DND-41 (cell line): ENCODE measurements around the gene PPOX.

Experiments used
- ATAC-seq: fragments of 200-7000 bp; cut with Tn5 transposase; 3 replicates; pipeline ENCODE4 v1.9.1; 2021; ENCODE audit warnings: low read depth; ENCODE audit not compliant: insufficient read depth
- DNase-seq: peaks from one replicate; pipeline ENCODE4 v3.0.0-alpha.2; 2020
- H2AFZ ChIP-seq: 2 replicates; pipeline ENCODE4 v1.6.0; 2012; ENCODE audit warnings: low read depth, low read length
- H3K27ac ChIP-seq: 2 replicates; pipeline ENCODE4 v1.5.1; 2012; ENCODE audit warnings: low read length, inconsistent platforms
- H3K27me3 ChIP-seq: fragments of 200-600 bp; sonication (generic); 2 replicates; pipeline ENCODE4 v1.6.0; 2012; ENCODE audit warnings: low read length, mild to moderate bottlenecking, inconsistent platforms; ENCODE audit not compliant: insufficient read depth, poor library complexity
- H3K36me3 ChIP-seq: 2 replicates; pipeline ENCODE4 v1.5.1; 2012; ENCODE audit warnings: low read length, inconsistent platforms; ENCODE audit not compliant: insufficient read depth
- H3K4me1 ChIP-seq: 2 replicates; pipeline ENCODE4 v1.5.1; 2012; ENCODE audit warnings: mild to moderate bottlenecking, low read length; ENCODE audit not compliant: insufficient read depth
- H3K4me2 ChIP-seq: 2 replicates; pipeline ENCODE4 v1.6.0; 2012; ENCODE audit warnings: mild to moderate bottlenecking, moderate library complexity, low read length, inconsistent platforms; ENCODE audit not compliant: insufficient read depth
- H3K4me3 ChIP-seq, 2 experiments: fragments of 200-600 bp in 1 of 2; shearing (Covaris generic) in 1 of 2; 2 replicates each; pipeline ENCODE4 v1.5.1; 2012 to 2016; ENCODE audit warnings: inconsistent platforms in 2 of 2, low read length in 2 of 2, mild to moderate bottlenecking in 2 of 2, low read depth in 1 of 2, moderate library complexity in 1 of 2
- H3K79me2 ChIP-seq: 2 replicates; pipeline ENCODE4 v1.6.0; 2012; ENCODE audit warnings: low read length, inconsistent platforms; ENCODE audit not compliant: insufficient read depth
- H3K9ac ChIP-seq: 2 replicates; pipeline ENCODE4 v1.6.0; 2012; ENCODE audit warnings: low read depth, mild to moderate bottlenecking, inconsistent platforms, low read length, moderate library complexity
- H3K9me3 ChIP-seq: 2 replicates; pipeline ENCODE4 v1.5.1; 2012; ENCODE audit warnings: low read length, moderate library complexity, mild to moderate bottlenecking, inconsistent platforms; ENCODE audit not compliant: insufficient read depth, severe bottlenecking
- H4K20me1 ChIP-seq: 2 replicates; pipeline ENCODE4 v1.6.0; 2012; ENCODE audit warnings: low read length; ENCODE audit not compliant: insufficient read depth
- EZH2 ChIP-seq: IDR thresholded peaks from 3 replicates; pipeline ENCODE4 v1.6.1; 2012; ENCODE audit warnings: borderline replicate concordance, low read depth, mild to moderate bottlenecking, moderate library complexity, low read length, inconsistent platforms; ENCODE audit not compliant: severe bottlenecking
- TF ChIP-seq, protein P1 (sequence below): IDR thresholded peaks from 2 replicates; pipeline ENCODE4 v1.5.1; 2012; ENCODE audit warnings: borderline replicate concordance, low read length, moderate library complexity, mild to moderate bottlenecking; ENCODE audit not compliant: poor library complexity, severe bottlenecking; ENCODE audit errors: extremely low read depth

The PPOX gene

DNA sequence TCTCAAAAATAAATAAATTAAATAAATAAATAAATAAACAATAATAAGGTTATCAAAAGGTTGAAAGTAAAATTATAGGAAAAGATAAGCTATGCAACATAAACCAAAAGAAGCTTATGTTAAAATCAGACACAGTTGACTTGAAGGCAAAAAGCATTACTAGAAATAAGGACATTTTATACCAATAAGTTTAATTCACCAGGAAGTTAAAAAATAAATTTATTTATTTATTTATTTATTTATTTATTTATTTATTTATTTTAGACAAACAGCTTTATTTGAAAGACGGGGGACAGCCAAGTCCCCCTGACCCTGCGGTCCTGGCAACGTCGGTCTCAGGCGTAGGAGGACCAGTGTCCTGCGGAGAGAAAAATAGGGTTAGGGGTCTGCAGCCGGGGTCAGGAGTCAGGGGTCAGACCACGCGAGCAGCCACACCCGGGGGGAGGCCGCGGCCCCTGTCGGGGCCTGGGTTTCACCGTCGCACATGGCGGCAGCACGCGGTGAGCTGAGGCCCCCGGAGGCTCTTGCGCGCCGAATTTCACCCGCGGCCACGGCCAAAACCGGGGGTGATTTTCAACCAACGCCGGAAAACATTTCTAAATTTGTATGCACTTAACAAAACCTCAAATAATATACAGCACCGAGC, 25.3 kb upstream of the PPOX start:
- Histone ChIP-seq H3K4me2 (no peak overlapping the region), H3K9me3 (no peaks in the 10 kb centered on the region), H3K27me3 (no peaks in the 10 kb centered on the region), H3K9ac (no peak overlapping the region), H3K4me1 (no peaks in the 10 kb centered on the region), H3K4me3 (no peak overlapping the region), H3K36me3 (peaks cover 5% of the 10 kb centered on the region), H4K20me1 (no peaks in the 10 kb centered on the region), H3K27ac (no peak overlapping the region), H2AFZ (no peak overlapping the region), H3K79me2 (0 out of 2 replicates have a peak, but pooled peaks cover under 1% of the 10 kb centered on the region)
- TF ChIP-seq EZH2, result no peak
- TF ChIP-seq, protein P1, sequence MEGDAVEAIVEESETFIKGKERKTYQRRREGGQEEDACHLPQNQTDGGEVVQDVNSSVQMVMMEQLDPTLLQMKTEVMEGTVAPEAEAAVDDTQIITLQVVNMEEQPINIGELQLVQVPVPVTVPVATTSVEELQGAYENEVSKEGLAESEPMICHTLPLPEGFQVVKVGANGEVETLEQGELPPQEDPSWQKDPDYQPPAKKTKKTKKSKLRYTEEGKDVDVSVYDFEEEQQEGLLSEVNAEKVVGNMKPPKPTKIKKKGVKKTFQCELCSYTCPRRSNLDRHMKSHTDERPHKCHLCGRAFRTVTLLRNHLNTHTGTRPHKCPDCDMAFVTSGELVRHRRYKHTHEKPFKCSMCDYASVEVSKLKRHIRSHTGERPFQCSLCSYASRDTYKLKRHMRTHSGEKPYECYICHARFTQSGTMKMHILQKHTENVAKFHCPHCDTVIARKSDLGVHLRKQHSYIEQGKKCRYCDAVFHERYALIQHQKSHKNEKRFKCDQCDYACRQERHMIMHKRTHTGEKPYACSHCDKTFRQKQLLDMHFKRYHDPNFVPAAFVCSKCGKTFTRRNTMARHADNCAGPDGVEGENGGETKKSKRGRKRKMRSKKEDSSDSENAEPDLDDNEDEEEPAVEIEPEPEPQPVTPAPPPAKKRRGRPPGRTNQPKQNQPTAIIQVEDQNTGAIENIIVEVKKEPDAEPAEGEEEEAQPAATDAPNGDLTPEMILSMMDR, result no peak
- ATAC-seq, result no peak
- DNase-seq, result no peak

- H3K4me3 ChIP-seq, result no peak overlapping the region
- ATAC-seq, result no peak
- no peak overlapping the region for H2AFZ ChIP-seq
- no peak overlapping the region for H3K9ac ChIP-seq
- no peak for DNase-seq
- H4K20me1 ChIP-seq, result no peaks in the 10 kb centered on the region
- no peak for TF ChIP-seq EZH2
- no peaks in the 10 kb centered on the region for H3K9me3 ChIP-seq
- no peak overlapping the region for H3K27ac ChIP-seq
- no peaks in the 10 kb centered on the region for H3K79me2 ChIP-seq
- no peak overlapping the region for H3K4me2 ChIP-seq
- H3K4me1 ChIP-seq, result no peaks in the 10 kb centered on the region
- no peaks in the 10 kb centered on the region for H3K36me3 ChIP-seq
- H3K27me3 ChIP-seq, result no peaks in the 10 kb centered on the region
These were observed 20.4 kb upstream of the PPOX start for GRCh38 chr1:161145832-161146231.

DNA sequence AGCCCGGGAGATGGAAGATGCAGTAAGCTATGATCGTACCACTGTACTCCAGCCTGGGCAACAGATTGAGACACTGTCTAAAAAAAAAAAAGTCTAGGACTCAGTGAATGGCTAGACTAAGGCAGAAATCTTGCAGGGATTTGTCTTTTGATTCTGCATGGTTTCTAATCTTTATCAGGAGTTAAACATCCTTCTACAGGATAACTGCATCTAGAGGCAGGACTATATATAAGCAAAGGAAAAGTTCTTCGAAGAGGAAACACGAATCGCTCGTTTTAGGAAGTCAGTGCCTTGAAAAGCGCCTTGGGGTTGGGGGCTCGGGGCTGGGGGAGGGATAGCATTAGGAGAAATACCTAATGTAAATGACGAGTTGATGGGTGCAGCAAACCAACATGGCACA, 13.1 kb upstream of the PPOX start:
- Histone ChIP-seq H3K9me3 (no peaks in the 10 kb centered on the region), H3K79me2 (peaks cover 23% of the 10 kb centered on the region), H3K9ac (peak overlapping the region; percentile 84), H3K36me3 (peaks cover 12% of the 10 kb centered on the region), H3K27ac (peak overlapping the region; percentile 100), H2AFZ (peak overlapping the region; percentile 99), H3K4me2 (peak overlapping the region; percentile 75), H3K27me3 (no peaks in the 10 kb centered on the region), H3K4me1 (peaks cover 28% of the 10 kb centered on the region), H3K4me3 (peak overlapping the region; percentile 80 to 82; a peak in 3 of 4 replicates), H4K20me1 (no peaks in the 10 kb centered on the region)
- ATAC-seq (peak; percentile 27), DNase-seq (no peak)
- no peak for TF ChIP-seq EZH2
- TF ChIP-seq, protein P1, result no peak

DNA sequence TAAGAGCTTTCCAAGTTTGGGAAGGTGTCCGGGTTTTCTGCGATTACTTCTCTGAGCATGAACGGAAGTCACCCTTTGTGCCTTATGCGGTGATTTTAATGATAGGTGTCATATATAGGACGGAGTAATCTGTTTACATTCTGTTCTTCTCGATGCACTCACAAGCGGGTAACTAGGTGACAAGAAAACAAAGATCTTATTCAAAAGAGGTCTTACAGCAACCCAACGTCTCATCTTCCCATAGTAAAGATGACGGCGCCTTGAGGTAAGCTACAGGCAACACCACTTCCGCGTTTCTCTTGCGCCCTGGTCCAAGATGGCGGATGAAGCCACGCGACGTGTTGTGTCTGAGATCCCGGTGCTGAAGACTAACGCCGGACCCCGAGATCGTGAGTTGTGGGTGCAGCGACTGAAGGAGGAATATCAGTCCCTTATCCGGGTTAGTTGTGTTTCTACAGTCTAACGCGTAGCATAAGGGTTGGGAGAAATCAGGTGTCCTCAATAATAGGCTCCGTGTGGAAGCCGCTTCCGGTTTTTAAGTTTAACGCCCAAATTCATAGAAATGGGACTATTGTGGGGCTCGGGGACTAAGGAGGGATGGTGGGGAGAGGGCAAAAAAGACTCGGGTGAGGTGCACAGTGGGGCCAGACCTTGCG, 12.4 kb upstream of the PPOX start, which contains the start of gene UFC1:
Gene UFC1 (plus strand): TSS at position 297 of the 656 bp plus-strand sequence. CDS start 20 bp downstream, at position 317.
- Histone ChIP-seq H3K79me2 (peaks cover 23% of the 10 kb centered on the region), H2AFZ (peak within 1 kb of the TSS; percentile 99), H4K20me1 (no peaks in the 10 kb centered on the region), H3K27me3 (no peaks in the 10 kb centered on the region), H3K9ac (peak within 1 kb of the TSS; percentile 84), H3K4me2 (peak within 1 kb of the TSS; percentile 75), H3K27ac (peak within 1 kb of the TSS; percentile 100), H3K4me3 (peak within 1 kb of the TSS; percentile 80 to 82), H3K36me3 (peaks cover 19% of the 10 kb centered on the region), H3K4me1 (peaks cover 35% of the 10 kb centered on the region), H3K9me3 (no peaks in the 10 kb centered on the region)
- TF ChIP-seq, protein P1, result no peak
- no peak for TF ChIP-seq EZH2
- peak; percentile 97 for ATAC-seq
- peak; percentile 88 for DNase-seq
